ENCODE measurements around the gene HTT.
A peak's percentile ranks its signal among the peaks of the same experiment; 100 is the strongest.

The HTT gene

GRCh38 chr4:3177905-3178304 is 103.4 kb downstream of the HTT start:
- DNase-seq: no peak

GRCh38 chr4:3178351-3178750 is 103.9 kb downstream of the HTT start:
- DNase-seq: no peak

- no peak for DNase-seq
Measured at GRCh38 chr4:3179126-3179706, 104.7 kb downstream of the HTT start.

- no peak for DNase-seq
Measured at GRCh38 chr4:3183008-3183407, 108.5 kb downstream of the HTT start.

GRCh38 chr4:3184725-3185124 is 110.2 kb downstream of the HTT start:
- DNase-seq: no peak

- peak; percentile 16 for DNase-seq
Measured at GRCh38 chr4:3186609-3187008, 112.1 kb downstream of the HTT start.

- no peak for DNase-seq
Measured at GRCh38 chr4:3188118-3188517, 113.6 kb downstream of the HTT start.

GRCh38 chr4:3189459-3189858 is 115.0 kb downstream of the HTT start:
- DNase-seq: no peak

- no peak for DNase-seq
Measured at GRCh38 chr4:3190549-3190948, 116.1 kb downstream of the HTT start.

- no peak for DNase-seq
Measured at GRCh38 chr4:3192188-3192587, 117.7 kb downstream of the HTT start.

- no peak for DNase-seq
Measured at GRCh38 chr4:3192827-3193226, 118.3 kb downstream of the HTT start.

GRCh38 chr4:3193531-3194203 is 119.2 kb downstream of the HTT start:
- no peak for DNase-seq

GRCh38 chr4:3196670-3197359 is 122.3 kb downstream of the HTT start:
- no peak for DNase-seq

GRCh38 chr4:3197366-3198105 is 123.1 kb downstream of the HTT start:
- no peak for DNase-seq

- no peak for DNase-seq
Measured at GRCh38 chr4:3198906-3199305, 124.4 kb downstream of the HTT start.

- DNase-seq: peak; percentile 40
Measured at GRCh38 chr4:3199653-3200422, 125.4 kb downstream of the HTT start.

GRCh38 chr4:3200423-3201090 is 126.1 kb downstream of the HTT start:
- no peak for DNase-seq

GRCh38 chr4:3201718-3202702 is 127.5 kb downstream of the HTT start:
- DNase-seq: peak; percentile 39

- no peak for DNase-seq
Measured at GRCh38 chr4:3202836-3203820, 128.6 kb downstream of the HTT start.

- DNase-seq: peak; percentile 38
Measured at GRCh38 chr4:3203971-3204431, 129.5 kb downstream of the HTT start.
